MM.1S (cell line): ENCODE results near the gene NAALADL2.

Source experiments
- EZH2phosphoT487 ChIP-seq: fragments of 300-600 bp; sonication (generic); IDR thresholded peaks from 2 replicates; pipeline ENCODE4 v1.6.1; 2018; ENCODE audit warnings: antibody characterized with exemption, low read length
- TF ChIP-seq, protein P1 (sequence below): fragments of 300-600 bp; sonication (generic); IDR thresholded peaks from 2 replicates; pipeline ENCODE4 v1.5.1; 2016; ENCODE audit warnings: antibody characterized with exemption, low read length, mixed read lengths

DNA sequence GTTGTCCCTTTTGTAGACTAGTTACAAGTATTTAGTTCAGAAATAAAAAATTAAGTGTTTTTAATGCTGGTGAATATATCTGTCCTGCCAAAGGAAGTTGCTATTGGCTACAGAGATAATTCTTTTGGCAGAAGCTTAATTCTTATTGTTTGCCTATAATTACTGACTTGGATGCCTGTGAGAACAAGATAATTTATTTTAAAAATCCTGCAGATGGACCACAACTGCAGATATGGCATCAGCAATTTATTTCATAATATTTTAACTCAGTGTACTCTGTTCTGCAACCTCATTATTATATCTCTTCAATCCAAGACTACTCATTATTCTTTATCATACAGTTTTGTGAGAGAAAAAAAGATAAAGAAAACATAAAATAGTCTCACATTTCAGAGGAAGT, 789.8 kb downstream of the NAALADL2 start:
- TF ChIP-seq, protein P1, sequence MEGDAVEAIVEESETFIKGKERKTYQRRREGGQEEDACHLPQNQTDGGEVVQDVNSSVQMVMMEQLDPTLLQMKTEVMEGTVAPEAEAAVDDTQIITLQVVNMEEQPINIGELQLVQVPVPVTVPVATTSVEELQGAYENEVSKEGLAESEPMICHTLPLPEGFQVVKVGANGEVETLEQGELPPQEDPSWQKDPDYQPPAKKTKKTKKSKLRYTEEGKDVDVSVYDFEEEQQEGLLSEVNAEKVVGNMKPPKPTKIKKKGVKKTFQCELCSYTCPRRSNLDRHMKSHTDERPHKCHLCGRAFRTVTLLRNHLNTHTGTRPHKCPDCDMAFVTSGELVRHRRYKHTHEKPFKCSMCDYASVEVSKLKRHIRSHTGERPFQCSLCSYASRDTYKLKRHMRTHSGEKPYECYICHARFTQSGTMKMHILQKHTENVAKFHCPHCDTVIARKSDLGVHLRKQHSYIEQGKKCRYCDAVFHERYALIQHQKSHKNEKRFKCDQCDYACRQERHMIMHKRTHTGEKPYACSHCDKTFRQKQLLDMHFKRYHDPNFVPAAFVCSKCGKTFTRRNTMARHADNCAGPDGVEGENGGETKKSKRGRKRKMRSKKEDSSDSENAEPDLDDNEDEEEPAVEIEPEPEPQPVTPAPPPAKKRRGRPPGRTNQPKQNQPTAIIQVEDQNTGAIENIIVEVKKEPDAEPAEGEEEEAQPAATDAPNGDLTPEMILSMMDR, result no peak
- no peak for TF ChIP-seq EZH2phosphoT487
